HG03565 (cell line): Measurements from ENCODE around the gene TMEM164.
"Not testable (repeated sequence)": the region's sequence is repeated elsewhere in the genome, so short reads cannot be mapped to it uniquely, and the experiment has no call there.

Source experiments
- ATAC-seq: cut with Tn5 transposase; IDR thresholded peaks from one replicate; pipeline ENCODE4 v1.9.1; 2021; ENCODE audit warnings: mild to moderate bottlenecking, moderate library complexity; ENCODE audit not compliant: unreplicated experiment

The TMEM164 gene

DNA sequence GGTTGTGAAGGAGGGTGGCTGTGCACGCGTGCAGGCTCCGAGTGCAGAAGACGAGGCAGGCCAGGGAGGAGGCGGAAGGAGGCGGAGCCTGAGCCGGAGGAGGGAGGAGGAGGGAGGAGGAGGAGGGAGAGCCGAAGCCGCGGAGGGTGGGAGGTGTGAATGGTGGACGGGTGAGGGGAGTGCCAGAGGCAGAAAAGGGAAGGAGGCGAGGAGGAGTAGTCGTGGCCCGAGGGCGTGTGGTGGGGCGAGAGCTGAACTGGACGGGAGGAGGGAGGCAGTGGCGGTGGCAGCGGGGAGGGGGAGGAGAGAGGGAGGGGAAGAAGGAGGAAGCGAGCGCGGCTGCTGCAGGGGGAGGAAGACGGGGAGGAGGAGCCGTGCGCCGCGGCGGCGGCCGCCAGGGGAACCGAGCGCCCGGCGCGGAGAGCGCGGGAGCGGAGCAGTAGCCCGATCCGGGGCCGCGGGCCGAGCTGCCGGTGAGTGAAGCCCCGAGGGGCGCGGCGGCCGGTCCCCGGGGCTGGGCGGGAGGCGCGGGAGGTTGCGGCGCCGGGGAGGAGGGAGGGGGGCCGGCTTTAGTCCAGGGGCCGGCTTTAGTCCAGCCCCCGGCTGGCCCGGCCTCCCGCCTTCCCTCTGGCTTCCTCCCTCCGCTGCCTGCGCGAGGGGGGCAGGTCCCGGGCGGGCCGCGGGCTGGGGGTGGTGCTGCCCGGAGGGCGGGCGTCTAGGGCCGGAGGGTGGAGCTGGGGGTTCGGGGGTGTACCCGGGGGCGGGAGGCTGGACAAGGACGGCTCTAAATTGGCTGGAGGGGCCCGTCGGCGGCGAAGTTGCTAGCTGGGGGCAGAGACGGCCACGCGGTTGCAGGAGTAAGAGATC is at the start of gene TMEM164:
Gene TMEM164 (plus strand): TSS at position 815 of the 867 bp plus-strand sequence. CDS start 661 bp downstream, outside the sequence.
- peak; percentile 61 for ATAC-seq

DNA sequence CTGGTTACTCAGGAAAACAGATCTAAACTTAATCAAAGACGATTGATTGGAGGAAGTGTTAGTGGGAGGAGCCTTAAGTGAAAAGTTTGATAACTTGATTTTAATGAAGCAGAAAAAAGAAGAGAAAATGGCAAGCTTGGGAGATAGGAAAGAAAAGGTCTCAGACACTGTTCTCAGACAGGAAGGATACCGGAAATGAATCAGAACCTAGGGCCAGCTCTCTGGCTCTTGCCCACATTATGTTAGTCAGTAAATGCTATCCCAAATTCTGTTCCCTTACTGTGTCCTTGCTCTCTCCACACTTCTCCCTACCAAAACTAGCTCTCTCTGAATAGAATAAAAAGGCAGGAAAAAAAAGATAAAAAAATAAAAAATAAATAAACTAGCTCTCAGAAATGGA is 48.6 kb upstream of the TMEM164 start:
- ATAC-seq = no peak

DNA sequence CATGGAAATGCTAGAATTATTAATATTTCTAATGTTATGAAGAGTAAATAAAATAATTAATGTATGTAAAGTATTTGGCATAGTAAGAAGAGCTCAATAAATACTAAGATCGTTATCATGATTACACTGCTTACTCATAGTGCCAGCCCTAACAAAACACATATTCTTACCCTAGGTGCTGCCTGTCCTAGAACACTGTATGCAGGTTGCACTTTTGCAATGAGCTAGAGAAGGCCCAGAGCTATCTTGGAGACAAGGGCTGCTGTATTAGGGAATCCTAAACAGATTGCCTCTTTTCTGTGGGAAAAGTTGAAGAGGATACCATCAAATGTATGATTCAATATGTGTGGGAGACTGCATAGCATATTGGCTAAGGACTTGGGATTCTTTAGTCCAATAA is 48.0 kb upstream of the TMEM164 start:
- ATAC-seq = no peak

DNA sequence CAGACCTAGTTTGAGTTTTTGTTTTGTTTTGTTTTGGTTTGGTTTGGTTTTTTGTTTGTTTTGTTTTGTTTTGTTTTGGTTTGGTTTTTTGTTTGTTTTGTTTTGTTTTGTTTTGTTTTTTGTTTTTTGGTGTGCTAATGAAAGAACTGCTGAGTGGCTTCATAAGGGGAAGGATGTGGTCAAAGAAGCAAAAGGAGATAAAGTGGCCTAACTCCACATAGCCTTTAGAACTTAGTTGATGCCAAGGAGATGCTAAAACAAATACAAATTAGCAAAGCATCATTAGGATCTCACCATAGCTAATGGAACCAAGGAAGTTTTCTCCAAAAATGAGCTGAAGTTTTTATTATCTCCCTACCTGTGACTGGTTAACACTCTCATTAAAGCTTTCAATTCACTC is 44.6 kb upstream of the TMEM164 start:
- no peak for ATAC-seq

GRCh38 chrX:109959356-109959871 is 43.5 kb upstream of the TMEM164 start:
- no peak for ATAC-seq

DNA sequence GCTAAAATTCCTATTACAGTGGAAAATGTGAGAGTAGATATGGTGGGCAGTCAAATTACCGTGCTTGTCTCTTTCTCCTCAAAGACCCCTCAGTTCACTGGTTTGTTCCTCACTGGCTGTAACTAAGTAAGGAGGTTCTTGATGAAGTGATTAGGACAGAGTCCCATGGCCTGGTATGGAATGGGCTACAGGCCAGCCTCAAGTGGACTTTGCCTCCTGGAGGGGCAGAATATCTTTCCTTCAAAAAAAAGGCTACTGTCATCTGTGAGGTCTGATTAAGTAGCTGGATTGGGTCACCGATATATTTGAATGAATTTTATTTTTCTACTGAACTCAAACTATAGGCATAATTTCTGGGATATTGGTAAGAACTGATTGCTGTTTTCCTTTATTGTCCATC is 38.5 kb upstream of the TMEM164 start:
- no peak for ATAC-seq

- no peak for ATAC-seq
Observed at GRCh38 chrX:109966246-109966645, 36.7 kb upstream of the TMEM164 start.

GRCh38 chrX:109967156-109967555 is 35.8 kb upstream of the TMEM164 start:
- ATAC-seq = no peak

DNA sequence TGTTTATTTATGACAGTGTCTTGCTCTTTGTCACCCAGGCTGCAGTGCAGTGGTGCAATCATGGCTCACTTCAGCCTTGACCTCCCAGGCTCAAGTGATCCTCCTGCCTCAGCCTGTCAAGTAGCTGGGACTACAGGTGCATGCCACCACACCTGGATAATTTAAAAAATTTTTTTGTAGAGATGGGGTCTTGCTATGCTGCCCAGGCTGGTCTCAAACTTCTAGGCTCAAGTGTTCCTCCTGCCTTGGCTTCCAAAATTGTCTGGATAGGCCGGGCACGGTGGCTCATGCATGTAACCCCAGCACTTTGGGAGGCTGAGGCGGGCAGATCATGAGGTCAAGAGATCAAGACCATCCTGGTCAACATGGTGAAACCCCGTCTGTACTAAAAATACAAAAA is 32.1 kb upstream of the TMEM164 start:
- not testable (repeated sequence) for ATAC-seq

GRCh38 chrX:109974906-109975655 is 27.8 kb upstream of the TMEM164 start:
- no peak for ATAC-seq

GRCh38 chrX:109985210-109985609 is 17.7 kb upstream of the TMEM164 start:
- ATAC-seq = not testable (repeated sequence)

DNA sequence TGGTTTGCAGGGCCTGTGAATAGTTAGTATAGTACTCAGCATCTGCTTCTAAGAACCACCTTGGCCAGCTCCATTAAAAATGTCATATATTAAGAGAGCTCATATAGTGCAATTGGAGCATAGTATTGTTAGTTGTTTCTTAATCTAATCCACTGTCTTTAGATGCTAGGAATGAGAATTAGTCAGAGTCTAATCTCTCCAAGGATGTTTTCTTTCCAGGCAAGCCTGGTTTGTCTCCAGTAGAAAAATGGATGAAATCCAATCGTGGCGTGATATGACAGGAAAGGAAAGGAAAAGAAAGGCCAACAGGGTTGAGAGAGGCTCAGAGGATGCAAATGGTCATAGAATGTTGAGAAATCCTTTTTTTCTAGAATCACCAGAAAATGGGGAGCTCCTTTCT is 15.0 kb upstream of the TMEM164 start:
- ATAC-seq = no peak

- no peak for ATAC-seq
Observed at GRCh38 chrX:109990582-109991276, 12.2 kb upstream of the TMEM164 start.

- no peak for ATAC-seq
Observed at GRCh38 chrX:109992203-109992602, 10.7 kb upstream of the TMEM164 start.

GRCh38 chrX:109995155-109995554 is 7.8 kb upstream of the TMEM164 start:
- ATAC-seq = no peak

GRCh38 chrX:109997786-109998452 is 5.0 kb upstream of the TMEM164 start:
- no peak for ATAC-seq

DNA sequence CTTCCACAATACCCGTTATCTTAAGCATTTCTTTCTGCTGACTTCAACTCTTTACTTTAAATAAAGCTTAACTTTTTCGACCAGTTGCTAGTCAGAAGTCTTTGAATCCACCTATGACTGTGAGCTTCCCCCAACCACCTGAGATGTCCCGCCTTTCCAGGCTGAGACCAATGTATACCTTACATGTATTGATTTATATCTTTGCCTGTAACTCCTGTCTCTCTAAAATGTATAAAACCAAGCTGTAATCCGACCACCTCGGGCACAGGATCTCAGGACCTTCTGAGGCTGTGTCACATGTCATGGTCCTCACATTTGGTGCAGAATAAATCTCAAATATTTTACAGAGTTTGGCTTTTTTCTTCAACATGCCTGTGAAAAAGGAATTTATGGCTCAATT is 2.9 kb upstream of the TMEM164 start:
- no peak for ATAC-seq

- ATAC-seq = no peak
Observed at GRCh38 chrX:110000847-110001713, 1.8 kb upstream of the TMEM164 start.

DNA sequence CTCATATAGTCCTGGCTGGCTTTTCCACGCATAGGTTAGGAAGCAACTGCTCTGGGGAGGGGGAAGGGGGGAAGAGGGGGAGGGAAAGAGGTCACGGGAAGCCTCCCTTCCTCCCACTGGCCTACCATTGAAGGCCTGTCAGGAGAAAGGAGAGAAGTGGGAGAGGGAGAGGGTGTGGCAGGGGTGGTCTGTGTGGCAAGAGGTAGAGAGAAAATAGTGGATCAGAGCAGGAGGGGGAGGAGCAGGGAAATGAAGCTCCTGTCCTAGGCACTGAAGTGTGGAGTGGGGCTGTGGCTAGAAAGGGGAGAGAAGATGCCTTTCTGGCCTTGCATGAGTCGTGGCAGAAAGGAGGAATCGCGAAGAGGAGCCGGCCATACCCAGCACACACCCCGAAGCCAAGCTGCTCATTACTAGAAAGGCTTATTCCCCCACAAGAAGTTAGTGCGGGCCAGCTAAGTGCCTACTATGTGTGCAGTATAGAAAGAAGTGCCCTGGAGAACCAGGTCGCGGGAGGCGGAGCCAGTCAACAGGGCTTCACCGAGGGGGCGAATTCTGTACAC is 1.1 kb upstream of the TMEM164 start:
- ATAC-seq = no peak
